DMS114 treated with DMSO at 0.1 percent for 48 hours (cell line): ENCODE results near the gene DCUN1D1.

Experiments
- DNase-seq: peaks from one replicate; lab custom pipeline; 2025; ENCODE audit not compliant: unreplicated experiment; lab: John Stamatoyannopoulos, UW

The DCUN1D1 gene

DNA sequence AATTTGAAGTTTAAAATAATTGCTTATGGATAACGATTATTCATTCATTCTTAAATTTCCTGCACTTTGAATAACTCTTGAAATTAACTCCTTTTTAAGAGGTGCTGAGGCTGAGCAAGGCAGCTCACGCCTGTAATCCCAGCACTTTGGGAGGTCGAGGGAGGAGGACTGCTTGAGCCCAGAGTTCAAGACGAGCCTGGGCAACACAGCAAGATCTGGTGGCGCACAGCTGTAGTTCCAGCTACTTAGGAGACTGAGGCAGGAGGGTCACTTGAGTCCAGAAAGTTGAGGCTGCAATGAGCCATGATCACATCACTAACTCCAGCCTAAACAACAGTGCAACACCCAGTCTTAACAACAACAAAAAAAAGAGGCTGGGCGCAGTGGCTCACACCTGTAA is 8.0 kb downstream of the DCUN1D1 start:
- no peak for DNase-seq

DNA sequence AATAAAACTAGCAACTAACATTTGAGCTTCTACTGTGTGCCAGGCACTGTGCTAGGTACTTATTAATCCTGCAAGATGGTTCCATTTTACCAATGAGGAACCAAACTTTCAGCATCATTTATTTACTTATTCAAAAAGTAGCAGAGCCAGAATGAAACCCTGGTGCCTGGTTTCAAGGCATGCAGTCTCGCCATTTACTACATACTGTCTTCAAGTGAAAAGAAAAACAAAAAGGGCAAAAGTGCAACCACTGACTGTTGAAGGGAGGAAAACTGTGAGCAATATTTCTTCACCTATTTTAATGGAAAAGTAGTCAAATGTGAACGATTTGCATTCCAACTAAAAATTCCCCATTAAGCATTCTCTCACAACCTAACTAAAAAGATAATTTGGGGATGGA is 8.7 kb downstream of the DCUN1D1 start:
- DNase-seq, result no peak

DNA sequence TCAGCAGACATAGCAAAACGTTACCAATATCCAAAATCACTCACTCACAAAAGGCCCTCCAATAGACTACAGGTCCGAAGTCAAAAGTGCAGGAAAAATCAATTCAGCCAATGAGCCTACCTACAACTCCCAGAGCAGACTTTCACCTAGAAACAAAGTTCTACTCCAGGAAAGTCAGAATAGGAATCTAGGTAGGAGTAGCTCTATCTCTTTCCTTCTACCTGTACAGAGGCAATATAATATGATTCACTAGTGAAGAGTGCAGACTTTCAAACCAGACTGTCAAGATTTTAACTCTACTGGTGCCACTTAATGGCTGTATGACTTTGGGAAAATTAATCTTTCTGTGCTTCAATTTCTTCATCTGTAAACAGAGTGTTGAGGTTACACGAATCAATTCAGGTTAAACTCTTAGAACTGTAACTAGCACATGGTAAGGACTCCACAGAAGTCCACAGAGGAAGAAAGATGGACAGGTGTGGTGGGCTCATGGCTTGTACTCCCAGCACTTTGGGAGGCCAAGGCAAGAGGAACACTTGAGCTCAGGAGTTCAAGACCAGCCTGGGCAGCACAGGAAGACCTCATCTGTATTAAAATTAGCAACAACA is 9.4 kb downstream of the DCUN1D1 start:
- no peak for DNase-seq

DNA sequence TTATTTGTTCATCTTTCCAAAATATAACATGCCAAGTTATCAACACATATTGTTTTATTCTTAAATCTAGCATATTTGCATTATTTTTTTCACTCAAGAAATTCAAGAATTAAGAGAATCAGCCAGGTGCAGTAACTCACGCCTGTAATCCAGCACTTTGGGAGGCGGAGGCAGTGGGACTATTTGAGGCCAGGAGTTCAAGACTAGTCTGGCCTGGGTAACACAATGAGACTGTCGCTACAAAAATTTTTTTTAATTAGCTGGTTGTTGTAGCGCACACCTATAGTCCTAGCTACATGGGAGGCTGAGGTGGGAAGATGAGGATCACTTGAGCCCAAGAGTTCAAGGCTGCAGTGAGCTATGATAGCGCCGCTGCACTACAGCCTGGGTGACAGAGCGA is 10.5 kb downstream of the DCUN1D1 start:
- no peak for DNase-seq

DNA sequence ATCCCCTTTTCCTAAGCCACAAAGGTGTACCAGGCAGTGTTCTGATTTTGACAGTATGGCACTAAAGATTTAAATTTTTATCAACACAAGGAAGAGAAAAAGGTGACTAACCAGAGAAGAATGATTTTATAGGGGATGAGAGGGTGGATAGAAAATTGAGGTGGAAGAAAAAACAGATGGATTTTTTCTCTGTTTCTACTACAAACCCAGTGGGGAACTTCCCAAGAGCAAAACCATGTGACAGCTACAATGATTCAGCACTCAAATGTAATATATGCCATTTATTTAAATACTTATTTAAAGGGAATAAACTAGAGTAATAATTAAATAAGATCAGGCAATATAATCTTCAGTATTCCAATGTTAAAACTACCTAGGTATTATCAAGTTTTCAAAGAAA is 11.1 kb downstream of the DCUN1D1 start:
- no peak for DNase-seq

DNA sequence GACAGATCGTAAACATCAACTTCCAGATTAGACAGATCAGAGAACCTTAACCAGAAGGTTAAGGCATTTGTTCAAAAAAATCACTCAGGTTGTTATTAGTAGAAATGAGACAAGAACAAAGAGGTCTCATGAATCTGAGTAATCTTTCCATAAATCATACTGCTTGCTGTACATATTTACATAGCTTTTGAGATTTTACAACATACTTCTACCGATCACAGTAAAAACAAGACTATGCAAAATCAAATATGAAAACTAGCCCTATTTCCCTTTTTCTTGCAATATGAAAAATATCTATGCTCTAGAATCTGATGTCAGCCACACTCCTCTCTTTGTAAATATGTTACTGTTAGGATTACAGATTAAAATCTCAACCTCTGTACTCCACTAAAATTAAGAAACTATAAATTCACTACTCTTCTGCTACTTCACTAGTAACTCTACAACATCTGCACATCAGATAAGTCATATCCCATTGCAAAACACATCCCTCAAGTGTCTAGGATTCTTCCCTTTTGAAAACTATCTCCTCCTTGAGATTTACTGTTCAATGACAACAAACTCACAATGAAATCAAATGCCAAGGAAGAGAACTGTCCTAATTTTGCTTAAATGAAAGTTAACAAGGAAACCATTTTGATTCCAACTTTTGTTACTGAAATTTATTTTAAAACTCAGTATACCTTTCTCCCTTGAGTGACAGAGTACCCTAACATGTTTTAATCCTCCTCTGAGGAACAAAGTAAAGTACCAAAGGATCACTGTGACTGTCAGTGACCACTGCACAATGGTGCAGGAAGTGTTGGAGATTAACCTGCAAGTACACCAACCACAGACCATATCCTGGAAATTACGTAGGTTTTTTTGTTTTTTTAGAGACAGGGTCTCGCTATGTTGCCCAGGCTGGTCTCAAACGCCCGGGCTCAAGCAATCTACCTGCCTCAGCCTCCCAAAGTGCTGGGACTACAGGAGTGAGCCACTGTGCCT is 12.8 kb downstream of the DCUN1D1 start:
- DNase-seq, result no peak

DNA sequence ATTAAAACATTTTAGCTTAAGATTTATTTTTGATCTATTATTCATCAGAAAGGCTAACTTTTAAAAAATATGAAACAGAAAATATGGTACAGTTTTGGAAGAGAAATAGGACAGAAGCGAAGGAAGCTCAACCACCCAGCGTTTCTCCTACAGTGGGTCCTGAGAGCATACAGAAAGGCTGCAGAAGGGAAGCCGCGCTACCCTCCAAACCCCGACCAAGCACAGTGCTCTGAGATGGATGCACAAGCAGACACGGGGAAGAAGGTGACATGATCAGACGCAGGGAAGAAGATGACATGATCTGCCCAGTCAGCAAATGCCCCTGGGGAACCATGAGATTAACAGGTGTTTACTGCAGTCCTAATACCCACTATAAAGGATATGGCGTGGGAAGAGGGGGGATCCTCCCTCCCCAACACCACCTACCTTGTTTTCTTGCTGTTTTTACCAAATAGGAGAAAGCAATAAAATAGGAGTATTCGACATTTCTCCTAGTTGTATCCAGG is 14.4 kb downstream of the DCUN1D1 start:
- no peak for DNase-seq

DNA sequence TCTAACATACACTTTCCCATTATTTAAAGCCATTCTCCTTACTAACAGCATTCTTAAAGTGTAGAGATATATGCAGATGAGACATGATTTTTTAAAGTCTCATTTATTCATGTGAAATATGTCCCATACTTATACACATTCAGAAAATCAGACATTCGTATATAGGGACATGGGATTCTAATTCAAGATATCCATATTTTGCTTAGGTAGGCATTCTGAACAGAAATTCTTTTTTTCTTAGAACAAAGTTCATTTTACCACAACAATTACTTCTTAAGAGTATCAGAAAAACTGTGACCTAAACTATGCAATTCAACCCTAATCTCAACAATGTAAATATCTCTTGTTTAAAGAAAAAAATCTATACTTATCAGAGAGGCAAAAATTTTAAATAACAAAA is 16.2 kb downstream of the DCUN1D1 start:
- no peak for DNase-seq

DNA sequence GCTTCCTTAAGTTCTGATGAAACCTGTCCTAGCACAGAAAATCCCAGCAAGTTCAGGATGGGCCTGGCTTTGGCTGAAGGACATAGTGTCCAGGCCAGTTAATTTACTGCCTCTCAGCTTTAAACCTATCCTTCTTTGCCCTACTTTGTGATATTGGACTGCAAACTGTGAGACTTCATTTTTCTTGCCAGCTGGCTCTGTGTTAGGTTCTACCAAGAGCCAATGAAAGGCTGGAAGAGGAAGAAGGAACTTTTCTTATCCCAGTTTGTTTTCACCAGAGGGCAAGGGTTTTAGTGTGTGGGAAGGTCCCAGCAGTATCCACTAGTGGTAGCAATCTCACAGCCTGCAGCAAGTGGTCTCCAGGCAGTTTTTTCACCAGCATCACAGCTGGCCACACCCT is 18.2 kb downstream of the DCUN1D1 start:
- no peak for DNase-seq

DNA sequence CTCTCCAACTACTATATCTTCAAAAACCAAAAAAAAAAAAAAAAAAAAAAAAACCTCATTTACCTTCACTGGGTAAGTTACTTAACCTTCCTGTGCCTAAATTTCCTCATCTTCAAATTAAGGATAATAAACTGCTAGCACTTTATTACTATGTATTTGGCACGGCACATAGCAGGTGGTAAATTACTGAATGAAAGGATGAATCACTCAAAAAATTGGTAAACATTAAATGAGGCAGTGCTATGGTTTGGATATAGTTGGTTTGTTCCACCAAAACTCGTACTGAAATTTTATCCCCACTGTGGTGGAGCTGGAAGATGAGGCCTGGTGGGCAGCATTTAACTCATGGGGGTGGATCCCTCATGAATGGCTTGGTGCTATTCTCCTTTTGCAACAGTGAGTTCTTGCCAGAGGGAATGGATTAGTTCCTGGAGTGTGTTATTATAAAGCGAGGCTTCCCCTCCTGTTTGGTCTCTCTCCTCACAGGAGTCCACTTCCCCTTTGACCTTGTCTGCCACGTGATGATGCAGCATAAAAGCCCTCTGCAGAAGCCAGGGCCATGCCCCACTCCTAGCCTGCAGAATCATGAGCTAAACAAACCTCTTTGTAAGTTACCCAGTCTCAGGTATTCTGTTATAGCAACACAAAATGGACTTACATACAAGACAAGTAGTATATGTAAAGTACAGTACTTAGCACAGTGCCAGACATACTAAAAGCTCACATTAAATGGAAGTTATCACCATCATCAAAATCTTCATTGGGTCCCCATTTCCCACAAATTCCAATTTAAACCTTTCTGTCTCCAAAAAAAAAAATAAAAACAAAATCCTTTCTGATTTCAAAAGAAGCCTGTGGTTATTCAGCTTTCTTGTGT is 20.6 kb downstream of the DCUN1D1 start:
- no peak for DNase-seq

DNA sequence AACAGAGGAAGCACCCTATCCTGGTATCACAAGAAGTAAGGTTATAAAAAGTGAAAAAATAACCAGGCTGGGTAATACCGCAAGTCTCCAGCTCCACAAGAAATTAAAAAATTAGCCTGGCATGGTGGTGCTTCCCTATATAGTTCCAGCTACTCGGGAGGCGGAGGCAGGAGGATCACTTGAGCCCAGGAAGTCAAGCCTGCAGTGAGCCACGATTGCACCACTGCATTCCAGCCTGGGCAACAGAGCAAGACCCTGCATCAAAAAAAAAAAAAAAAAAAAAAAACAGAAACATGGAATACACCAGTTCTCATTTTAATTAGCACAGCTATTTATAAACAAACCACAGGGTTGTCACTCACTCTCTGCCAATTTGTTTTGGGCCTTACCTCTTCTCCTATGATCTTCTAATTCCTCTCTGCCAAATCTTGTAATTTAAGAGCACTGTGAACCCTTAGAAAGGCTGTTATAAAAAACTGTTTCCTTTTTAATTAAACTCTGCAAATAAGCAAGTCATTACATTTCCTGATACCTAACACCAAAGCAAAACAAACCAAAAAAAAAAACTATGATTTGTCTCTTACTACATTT is 22.6 kb downstream of the DCUN1D1 start:
- DNase-seq, result no peak

DNA sequence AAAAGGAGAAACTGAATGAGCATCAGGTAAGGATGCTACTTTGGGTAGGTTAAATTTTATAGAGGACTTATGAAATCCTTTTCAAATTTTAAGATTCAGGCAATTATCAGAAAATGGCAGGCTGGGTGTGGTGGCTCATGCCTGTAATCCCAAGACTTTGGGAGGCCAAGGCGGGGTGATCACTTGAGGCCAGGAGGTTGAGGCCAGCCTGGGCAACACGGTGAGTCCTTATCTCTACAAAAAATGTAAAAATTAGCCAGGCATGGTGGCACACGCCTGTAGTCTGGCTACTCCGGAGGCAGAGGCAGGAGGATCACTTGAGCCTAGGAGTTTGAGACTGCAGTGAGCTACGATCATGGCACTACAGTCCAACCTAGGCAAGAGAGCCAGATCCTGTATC is 23.1 kb downstream of the DCUN1D1 start:
- no peak for DNase-seq

DNA sequence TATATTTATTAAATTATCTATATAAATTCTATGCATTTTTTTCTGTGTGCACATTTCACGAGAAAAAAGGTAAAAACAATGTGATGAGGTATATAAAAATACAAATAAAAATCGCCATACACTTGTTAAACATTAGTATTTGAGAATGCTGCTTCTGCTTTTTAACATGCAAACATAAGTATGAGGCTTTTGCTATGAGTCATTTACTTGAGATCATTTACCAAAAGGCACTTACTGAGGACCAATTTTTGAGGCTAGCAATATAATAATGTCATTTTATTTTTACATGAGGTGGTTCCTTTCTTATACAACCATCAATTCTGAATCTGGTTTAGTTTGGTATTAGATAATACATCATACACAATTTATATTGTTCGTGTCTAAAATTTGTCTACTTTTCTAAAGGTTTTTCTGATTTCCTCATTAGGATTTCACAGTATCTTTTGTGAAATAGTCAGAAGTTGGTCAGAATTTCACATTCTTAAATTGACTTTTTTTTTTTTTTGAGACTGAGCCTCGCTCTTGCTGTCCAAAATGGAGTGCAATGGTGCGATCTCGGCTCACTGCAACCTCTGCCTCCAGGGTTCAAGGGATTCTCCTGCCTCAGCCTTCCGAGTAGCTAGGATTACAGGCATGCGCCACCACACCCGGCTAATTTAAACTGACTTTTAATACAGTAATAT is 25.6 kb downstream of the DCUN1D1 start:
- no peak for DNase-seq

DNA sequence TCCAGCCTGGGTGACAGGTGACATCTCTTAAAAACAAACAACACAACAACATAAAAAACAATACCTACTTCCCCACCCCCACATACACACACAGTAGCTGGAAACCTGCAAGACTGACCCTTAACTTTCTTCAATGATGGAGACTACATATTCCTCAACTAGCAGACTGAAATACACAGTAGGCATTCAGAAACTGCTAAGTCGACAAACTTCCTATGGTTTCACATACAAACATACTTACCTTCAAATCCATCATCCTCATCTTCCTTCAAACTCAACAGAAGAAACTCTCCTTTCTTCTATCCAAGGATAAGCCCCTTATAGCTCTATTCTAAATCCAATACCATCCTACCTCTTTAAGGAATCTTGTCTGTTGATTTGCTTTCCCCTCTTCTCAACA is 30.6 kb downstream of the DCUN1D1 start:
- DNase-seq, result no peak

DNA sequence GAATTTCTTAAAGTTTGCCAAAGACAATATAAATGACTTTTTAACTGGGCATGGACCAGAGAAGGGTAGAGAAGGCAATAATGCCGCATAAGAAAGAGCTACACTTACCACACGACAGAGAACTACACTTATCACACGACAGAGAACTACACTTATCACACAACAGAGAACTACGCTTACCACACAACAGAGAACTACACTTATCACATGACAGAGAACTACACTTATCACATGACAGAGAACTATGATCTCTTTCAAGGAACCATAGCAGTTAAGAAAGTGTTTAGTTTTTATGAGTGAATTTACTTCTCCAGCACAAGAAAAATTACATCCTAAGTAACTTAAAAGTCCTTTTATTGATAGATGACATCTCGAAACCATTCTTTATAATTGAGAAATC is 32.0 kb downstream of the DCUN1D1 start:
- no peak for DNase-seq

DNA sequence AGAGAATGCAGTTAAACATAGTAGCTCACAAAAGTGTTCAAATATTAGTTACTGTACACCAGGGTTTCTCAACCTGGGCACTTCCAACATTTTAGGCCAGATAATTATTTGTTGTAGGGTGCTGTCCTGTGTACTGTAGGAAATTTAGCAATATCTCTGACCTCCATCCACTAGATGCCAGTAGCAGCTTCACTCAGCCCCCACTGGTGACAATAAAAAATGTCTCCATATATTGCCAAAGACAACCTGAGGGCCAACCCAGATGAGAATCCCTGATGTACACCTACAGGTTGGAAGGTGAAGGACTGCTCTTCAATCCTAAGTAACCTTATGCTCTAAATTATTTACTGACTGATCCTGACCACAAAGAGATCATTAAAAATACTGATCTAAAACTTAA is 32.5 kb downstream of the DCUN1D1 start:
- no peak for DNase-seq

DNA sequence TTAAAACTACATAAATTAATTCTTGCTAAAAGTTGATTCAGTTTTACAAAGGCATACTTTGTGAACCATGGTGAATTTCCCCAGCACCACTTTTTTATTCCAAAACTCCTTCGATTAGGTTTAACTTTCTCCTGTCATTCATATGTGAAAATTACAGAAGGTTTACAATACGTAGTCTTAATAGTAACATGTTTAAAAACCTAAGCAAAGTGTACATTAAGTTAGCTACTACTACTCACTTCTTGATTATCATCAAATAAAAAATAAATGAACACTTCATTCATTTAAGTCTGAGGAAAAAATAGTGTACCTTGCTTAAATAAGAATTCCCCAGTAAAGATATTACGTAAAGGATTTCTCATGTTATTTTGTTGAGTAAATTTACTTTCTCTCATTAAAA is 38.6 kb downstream of the DCUN1D1 start:
- no peak for DNase-seq

DNA sequence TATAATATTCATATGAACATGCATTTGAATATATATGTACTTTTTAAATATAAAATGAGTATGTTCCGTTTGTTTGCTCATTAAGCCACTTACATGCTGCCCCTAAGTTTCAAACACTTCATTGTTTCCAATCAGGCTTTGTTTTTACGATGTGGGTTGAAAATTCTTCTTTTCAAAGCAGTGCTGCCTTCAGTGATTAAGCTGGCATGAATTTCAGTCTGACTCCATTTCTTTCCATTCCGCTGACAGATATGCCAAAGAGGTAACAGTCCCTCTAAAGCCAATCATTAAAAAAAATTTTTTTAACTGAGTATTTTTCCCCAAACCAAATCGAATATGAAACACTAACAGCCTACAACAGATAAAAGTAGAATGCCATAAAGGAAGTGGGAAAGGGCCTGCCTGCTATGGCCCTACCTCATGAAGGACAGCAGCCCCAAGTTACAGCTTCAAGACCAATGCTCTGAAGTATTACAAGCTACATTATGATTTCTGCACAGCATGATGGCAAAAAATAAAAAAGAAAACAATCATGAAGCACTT is 40.0 kb downstream of the DCUN1D1 start:
- DNase-seq, result no peak

DNA sequence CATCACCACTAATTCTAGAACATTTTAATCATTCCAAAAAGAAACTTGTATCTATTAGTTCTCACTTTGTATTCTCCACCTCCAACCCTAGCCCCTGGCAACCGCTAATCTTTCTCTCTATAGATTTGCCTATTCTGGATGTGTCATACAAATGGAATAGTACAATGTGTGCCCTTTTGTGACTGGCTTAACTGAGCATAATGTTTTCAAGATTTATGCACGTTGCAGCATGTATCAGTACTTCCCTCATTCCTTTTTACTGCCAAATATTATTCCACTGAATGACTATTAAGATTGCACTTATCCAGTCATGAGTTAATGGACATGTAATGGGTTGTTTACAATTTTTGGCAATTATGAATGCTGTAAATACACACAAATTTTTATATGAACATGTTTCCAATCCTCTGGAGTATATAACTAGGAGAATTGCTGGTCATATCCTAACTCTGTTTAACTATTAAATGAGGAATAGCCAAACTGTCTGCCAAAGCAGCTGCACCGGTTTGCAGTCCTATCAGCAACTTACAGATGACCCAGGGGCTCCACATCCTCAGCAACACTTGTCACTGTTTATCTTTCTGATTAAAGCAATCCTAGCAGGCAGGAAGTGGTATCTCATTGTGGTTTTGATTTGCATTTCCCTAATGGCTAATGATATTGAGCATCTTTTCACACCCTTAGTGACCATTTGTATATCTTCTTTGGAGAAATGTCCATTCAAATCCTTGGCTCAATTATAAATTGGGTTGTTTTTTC is 42.9 kb downstream of the DCUN1D1 start:
- no peak for DNase-seq
